HG02610 (cell line): ENCODE data around the gene PXK.
"Not testable (repeated sequence)": the region's sequence is repeated elsewhere in the genome, so short reads cannot be mapped to it uniquely, and the experiment has no call there.

Source experiments
- ATAC-seq: cut with Tn5 transposase; IDR thresholded peaks from one replicate; pipeline ENCODE4 v1.9.1; 2021; ENCODE audit warnings: mild to moderate bottlenecking, moderate library complexity; ENCODE audit not compliant: unreplicated experiment

The PXK gene

DNA sequence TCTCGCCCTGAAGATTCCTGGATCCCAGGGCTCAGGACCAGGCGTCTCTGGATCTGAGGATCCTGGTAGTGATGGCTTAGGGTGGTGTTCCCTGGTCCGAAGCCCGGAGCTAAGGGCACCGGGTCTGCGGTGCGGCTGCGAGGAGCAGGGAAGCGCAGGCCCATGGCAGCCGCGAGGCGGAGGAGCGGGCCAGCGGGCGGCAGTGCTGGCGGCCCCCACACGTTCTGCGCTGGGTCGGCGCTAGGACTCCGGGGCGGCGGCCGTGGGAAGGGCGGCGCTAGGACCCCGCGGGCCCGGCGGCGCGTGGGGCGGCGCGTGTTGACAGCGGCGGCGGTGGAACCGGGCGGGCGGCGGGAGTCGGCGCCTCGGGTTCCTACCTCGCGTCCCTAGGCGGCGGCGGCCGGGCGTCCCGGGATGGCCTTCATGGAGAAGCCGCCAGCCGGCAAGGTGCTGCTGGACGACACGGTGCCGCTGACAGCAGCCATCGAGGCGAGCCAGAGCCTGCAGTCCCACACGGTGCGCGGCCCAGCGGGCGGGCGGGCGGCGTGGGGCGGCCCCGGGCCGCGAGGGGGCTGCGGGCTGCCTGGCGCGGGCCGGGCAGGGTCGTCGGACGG lies at the start of gene PXK:
TSS of gene PXK (plus strand) at position 318 of the 614 bp plus-strand sequence. CDS start at position 415, 97 bp downstream.
- peak; percentile 95 for ATAC-seq

DNA sequence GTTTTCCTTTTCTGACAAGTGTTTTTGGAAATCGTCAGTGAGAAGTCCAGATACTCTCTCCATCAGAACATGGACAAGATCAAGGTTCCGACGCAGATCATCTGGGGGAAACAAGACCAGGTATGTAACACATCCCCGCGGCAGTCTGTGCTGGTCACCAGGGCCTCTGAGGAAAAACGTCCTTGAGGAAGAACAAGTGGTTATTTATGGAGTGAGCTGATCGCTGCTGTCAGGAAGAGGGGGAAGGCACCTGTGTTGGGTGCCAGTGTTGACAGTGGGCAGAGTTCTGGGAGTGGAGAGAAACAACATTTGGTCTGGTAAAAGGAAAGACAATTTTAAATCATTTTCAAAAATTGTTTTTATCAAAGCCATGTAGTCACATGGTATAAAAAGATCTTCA lies 47.4 kb upstream of the PXK start:
- no peak for ATAC-seq

DNA sequence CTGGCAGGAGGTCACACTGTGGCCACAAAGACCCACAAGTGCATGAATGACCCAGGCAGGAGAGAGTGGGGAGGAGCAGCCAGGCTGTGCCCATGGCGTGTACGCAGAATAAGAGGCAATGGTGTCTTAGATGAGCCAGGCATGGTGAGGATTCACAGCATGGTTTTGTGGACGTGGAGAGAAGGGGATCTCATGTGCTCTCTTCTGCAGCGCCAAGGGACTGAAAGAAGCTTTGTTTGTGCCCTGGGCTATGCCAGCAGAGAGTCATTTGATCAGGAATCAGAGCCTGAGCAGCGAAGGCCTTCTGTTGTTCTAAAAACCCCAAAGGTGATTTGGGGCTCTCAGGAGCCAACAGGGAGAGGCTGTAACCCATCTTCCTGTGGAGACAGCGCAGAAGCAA lies 45.3 kb upstream of the PXK start:
- no peak for ATAC-seq

DNA sequence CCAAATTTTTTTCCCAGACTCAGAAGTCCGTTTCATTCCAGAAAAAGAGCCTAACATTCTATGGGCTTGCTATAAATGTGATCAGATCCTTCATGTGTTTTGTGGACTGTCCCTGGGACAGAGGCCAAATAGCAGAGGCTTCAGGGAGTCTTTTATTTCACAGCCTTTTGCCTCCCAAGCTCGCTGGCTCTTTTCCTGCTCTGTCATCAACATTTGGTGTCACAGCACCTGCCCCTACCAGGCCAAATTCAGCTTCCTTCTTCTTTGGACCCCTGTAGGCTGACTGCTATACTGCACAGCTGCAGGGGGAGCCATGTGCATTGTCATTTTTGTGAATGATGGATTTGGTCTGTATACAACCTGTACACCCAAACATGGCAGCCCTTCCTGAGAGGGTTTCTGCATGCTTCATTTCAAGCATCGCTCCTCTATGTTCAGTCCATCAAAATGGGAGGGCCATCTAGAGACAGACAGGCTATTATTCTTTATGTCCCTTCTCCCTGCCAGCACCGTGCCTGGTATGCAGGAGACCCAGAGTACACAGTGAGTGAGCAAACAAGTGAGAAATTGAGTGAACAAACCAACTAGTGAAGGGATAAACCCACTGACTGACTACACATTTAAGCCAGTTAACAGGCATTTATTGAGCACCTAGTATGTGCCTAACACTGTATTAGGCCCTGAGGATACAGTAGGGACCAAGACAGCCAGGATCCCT lies 44.5 kb upstream of the PXK start:
- ATAC-seq = no peak

DNA sequence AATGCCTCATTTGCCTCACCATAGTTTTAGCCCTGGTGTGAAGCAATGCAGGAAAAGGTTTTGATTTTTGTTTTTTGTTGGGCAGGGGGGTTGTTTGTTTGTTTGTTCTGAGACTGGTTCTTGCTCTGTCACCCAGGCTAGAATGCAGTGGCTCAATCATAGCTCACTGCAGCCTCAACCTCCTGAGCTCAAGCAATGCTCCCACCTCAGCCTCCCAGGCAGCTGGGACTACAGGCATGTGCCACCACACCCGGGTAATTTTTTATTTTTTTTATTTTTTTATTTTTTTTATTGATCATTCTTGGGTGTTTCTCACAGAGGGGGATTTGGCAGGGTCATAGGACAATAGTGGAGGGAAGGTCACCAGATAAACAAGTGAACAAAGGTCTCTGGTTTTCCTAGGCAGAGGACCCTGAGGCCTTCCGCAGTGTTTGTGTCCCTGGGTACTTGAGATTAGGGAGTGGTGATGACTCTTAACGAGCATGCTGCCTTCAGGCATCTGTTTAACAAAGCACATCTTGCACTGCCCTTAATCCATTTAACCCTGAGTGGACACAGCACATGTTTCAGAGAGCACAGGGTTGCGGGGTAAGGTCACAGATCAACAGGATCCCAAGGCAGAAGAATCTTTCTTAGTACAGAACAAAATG lies 43.6 kb upstream of the PXK start:
- not testable (repeated sequence) for ATAC-seq

DNA sequence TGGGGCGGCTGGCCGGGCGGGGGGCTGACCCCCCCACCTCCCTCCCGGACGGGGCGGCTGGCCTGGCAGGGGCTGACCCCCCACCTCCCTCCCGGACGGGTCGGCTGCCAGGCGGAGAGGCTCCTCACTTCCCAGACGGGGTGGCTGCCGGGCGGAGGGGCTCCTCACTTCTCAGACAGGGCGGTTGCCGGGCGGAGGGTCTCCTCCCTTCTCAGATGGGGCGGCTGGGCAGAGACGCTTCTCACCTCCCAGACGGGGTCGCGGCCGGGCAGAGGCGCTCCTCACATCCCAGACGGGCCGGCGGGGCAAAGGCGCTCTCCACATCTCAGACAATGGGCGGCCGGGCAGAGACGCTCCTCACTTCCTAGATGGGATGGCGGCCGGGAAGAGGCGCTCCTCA lies 42.2 kb upstream of the PXK start:
- not testable (repeated sequence) for ATAC-seq

DNA sequence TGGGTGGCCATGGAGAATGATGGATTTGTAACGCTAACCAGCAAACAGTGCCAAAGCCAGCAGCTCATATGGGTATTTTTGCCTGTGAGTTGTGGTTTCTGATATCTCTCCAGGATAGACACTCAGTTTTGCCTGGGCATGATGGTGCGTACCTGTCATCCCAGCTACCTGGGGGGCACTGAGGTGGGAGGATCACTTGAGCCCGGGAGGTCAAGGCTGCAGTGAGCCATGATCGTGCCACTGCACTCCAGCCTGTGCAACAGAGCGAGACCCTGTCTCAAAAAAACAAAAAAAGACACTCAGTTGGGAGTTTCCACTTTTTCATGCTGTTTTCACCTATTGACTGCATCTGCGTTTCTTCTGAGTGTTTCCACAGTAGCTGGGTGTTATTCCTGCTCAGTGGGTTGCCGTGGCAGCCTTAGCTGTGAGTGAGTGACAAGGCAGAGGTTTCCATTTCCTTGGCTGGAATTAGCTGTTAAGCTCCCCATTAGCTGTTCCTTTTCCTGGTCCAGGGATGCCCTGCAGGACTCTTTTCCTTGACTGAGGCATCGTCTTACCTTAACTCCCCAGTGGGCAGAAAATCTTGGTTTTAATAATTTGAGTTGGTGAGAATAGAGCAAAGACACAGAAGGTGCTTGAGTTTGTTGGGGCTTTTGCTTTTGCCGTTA lies 40.9 kb upstream of the PXK start:
- ATAC-seq = no peak

DNA sequence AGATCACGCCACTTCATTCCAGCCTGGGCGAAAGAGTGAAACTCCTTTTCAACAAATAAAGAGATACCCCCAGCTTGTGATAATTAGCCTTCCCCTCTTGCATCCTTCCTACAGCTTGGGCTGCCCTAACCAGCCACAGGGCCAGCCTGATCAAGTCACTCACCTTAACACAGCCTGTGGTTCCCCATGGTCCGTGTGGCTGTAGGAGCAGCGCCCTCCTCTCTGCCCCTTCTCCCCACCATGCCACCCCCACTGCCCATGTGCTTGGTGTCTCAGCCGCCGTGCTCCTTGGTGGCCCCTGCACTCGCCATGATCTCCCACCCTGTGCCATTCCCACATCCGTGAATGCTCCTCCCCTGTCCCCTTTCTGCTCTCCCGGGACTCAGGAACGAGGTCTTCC lies 39.8 kb upstream of the PXK start:
- no peak for ATAC-seq

DNA sequence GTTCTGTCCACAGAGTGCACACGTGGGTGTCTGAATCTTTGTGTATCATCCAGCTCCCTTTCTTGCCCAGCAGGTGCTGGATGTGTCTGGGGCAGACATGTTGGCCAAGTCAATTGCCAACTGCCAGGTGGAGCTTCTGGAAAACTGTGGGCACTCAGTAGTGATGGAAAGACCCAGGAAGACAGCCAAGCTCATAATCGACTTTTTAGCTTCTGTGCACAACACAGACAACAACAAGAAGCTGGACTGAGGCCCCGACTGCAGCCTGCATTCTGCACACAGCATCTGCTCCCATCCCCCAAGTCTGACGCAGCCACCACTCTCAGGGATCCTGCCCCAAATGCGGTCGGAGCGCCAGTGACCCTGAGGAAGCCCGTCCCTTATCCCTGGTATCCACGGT lies 39.2 kb upstream of the PXK start:
- ATAC-seq = no peak

DNA sequence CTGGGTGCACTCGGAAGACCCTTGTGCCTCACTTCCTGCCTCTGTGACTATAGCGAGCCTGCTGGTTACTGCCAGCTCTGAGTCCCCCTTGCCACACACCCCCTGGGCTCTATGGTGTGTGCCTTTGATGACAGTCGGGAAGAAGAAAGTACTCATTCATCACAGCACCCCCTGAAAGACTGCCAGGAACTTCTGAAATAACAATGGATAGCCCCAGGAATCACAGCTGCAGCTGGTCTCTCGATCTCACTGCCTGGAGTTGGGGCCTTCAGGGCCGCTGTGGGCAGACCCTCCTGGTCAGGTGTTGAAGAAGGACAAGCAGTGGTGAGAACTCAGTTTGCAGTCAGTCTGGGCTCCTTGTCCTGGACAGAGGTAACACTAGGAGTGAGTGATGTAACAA lies 36.4 kb upstream of the PXK start:
- ATAC-seq = no peak

DNA sequence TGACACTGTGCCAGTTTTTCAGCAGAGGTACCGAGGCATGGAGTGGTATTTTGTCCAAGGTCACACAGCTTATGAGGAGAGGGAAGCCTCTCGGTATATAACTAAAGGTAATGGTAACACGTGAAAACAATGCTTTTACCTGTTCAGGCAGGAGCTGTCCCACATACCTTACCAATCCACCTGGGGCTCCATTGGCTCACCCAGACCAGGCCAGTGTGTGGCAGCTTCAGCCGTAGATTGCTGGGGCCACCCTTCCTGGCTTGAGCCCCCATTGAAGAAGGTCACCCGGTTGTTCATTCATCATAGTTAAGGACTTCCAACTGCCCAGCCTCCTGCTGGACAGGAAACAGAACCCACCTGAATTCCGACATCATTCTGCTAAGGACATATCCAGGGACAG lies 35.8 kb upstream of the PXK start:
- no peak for ATAC-seq

DNA sequence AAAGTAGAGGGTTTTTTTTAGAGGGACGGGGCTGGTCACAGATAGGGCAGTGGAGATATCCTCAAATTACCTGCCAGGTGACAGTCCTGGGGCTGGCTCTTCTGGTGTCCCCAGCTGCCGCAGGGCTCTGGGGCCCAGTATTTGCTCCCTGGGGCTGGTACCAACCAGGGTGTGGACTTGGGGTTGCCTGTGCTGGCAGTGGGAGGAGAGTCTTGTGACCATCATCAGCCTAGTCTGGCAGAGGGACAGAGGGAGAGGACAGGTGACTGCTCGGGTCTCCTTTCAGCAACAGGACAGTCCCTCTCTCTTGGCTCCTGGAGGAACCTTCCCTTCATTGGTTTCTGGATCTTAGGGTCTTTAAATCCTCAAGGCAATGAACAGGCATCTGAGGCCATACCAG lies 34.5 kb upstream of the PXK start:
- no peak for ATAC-seq

DNA sequence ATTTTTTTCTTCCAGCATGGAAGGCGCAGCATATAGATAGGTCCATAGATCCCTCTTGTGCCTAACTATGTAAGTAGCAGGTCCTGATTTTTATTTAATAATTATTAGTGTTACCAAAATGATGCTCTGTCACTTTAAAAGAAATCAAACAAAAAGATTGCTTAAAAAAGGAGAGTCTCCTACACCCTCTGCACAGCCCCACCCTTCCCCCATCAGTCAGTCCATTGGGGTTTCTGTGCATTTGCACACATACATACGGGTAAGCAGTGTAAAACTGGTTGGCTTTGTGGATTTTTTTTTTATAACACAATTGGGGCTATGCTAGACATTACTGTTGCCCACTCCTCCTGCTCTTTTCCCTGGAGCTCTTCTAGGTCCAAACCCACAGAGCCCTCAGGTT lies 33.6 kb upstream of the PXK start:
- no peak for ATAC-seq

DNA sequence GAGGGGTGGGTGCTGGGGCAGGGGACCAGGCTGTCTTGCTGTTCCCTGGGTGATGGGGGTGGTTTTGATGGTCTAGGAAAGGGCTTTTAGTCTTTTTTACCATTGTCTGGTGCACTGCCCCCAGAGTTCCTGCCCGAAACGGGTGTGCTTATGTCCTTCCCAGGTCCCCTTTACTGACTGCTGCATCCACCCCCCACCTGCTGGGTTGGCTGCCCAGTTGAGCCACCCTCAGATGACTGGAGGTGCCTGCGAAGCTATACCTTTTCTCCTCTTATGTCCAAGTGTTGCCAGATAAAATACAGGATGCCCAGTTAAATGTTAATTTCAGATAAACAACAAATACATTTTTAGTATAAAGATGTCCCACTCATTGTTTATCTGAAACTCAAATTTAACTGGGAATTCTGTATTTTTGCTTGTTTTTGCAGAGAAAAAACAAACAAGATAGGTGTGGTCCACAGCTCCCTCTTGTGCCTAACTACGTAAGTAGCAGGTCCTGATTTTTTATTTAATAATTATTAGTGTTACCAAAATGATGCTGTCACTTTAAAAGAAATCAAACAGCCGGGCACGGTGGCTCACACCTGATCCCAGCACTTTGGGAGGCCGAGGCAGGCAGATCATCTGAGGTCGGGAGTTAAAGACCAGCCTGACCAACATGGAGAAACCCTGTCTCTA lies 32.7 kb upstream of the PXK start:
- ATAC-seq = no peak

DNA sequence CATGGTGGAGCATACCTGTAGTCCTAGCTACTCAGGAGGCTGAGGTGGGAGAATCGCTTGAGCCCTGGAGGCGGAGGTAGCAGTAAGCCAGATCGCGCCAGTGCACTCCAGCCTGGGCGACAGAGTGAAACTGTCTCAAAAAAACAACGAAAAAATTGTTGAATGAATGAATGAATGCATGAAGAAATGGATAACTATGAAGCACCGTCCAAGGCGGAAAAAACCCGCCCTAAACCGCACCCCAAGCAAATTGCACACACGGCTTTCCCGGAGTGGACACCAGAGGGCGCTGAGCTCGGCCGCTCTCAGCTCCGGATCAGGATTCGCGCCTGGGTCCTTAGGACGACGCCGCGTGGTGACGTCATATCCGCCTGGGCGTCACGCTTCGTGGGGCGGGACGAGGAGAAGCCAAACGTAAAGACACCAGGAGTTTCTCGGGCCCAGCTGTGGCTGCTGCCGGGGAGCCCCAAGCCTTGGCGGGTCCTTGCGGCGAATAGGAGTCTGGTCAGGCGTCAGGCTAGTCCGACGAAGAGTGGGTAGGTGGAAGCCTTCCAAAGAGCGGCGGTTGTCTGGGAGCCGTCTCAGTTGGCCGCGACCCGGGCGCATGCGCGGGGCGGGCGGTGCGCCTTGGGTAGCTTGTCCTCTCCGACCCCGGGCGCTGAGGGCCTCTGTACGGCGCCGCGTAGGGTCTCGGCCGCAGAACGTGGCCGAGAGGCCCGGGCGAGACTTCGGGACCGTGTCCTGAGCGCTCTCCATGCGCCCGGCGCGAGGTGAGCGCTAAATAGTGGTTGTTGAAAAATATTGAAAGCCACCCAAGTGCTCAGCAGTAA lies 26.6 kb upstream of the PXK start, which contains the start of the genes HTD2 and RPP14:
TSS of gene HTD2 (plus strand) at position 639 of the 830 bp plus-strand sequence. CDS start 11,094 bp downstream, outside the sequence.
TSS of gene RPP14 (plus strand) at position 364 of the 830 bp plus-strand sequence. CDS start 4,085 bp downstream, outside the sequence.
- peak; percentile 91 for ATAC-seq

DNA sequence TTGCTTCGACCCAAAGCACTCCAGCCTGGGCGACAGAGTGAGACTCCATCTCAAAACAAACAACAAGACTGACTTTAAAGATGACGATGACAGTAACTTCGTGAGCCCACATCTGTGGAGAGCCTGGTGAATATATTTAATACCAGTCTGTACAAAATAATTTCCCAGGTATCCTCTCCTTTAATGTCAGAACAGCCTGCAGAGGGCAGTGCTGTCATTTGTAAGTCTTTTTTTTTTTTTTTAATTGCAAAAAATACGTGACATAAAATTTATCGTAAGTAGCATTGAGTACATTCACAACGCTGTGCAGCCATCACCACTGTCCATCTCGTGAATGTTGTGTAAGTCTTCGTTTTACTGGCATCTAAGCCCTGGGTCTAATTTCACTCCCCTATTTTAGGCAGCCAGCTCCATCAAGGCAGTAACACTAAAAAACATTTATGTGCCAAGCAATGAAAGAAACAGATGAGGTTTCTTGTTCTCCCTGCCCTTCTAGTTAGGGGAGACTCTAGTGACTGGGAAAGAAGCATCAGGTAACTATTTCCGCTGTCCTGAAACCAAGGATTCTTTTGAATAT lies 25.0 kb upstream of the PXK start:
- ATAC-seq = no peak

DNA sequence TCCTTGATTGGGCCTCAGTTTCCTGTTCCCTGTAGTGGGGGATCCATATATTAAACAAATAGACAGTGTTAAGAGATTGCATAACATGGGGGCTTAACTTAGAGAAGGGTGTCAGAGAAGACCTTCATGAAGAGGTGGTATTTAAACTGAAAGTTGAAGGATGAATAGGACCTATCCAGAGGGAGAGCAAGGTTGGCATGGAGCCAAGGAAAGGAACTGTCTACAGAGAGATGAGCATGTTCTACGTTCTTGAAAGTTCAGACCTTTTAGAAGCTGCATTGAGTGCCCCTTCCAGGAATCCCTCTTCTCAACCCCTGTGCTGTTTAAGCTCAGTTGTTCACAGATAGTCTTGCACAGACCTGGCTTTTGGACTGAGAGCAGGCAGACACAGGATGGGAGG lies 24.0 kb upstream of the PXK start:
- ATAC-seq = no peak

DNA sequence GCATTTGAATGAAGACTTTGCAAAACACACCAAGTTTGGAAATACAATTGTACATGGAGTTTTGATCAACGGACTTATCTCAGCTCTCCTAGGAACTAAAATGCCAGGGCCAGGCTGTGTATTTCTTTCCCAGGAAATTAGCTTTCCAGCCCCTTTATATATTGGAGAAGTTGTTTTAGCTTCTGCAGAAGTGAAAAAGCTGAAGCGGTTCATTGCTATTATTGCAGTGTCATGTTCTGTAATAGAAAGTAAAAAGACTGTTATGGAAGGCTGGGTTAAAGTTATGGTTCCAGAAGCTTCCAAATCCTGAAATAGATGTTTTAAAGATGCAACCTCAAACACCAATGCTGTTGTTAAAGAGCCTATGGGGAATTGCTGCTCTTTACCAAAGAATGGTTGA lies 14.9 kb upstream of the PXK start:
- ATAC-seq = no peak

DNA sequence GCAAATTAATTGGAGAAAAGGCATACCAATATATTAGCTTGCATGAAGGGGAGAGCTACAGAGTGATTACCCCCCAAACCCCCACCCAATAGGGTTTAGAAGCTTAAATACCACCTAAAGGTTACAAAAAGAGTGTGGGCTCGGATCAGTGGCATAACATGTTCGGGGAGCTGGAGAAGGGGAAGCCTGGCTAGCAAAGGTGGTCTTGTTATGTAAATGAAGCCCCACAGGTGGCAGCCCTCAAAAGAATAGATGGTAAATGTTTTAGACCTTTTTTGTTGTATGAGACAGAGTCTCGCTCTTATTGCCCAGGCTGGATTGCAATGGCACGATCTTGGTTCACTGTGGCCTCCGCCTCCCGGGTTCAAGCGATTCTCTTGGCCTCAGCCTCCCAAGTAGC lies 10.9 kb upstream of the PXK start:
- ATAC-seq = no peak

DNA sequence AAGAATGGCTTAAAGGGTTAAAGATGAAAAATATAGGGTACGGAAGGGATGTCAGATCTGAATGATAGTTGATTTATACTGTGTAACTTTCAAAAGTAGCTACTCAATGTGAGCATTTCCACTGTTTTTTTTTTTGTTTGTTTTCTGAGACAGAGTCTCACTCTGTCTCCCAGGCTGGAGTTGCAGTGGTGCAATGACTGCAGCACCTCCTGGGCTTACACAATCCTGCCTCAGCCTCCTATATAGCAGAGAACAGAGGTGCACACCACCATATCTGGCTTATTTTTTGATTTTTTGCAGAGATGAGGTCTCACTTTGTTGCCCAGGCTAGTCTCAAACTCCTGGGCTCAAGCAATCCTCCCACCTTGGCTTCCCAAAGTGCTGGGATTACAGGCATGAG lies 9.9 kb upstream of the PXK start:
- ATAC-seq = no peak
